Jurkat, Clone E6-1 (cell line): ENCODE measurements around the gene AARSD1. TPM values are rescaled to one million over a fixed set of nuclear protein-coding genes. Genes with fewer than 3 reads are reported as not detected.
"Not testable (repeated sequence)": the region's sequence is repeated elsewhere in the genome, so short reads cannot be mapped to it uniquely, and the experiment has no call there.

Experiments used
- DNase-seq: peaks from one replicate; pipeline ENCODE4 v3.0.0-alpha.2; 2011; ENCODE audit warnings: low read depth, low spot score
- H3K4me3 ChIP-seq: 2 replicates; pipeline ENCODE4 v1.5.1; 2011; ENCODE audit warnings: mild to moderate bottlenecking, low read length, control low read depth, moderate library complexity
- polyA plus RNA-seq: library from polyadenylated mRNA; unstranded; fragments of >200 nt; gene quantifications from one replicate; pipeline ENCODE4 v1.2.1, GENCODE V29; 2012; ENCODE audit warnings: missing spikeins; ENCODE audit not compliant: insufficient read length, insufficient read depth

The AARSD1 gene, protein sequence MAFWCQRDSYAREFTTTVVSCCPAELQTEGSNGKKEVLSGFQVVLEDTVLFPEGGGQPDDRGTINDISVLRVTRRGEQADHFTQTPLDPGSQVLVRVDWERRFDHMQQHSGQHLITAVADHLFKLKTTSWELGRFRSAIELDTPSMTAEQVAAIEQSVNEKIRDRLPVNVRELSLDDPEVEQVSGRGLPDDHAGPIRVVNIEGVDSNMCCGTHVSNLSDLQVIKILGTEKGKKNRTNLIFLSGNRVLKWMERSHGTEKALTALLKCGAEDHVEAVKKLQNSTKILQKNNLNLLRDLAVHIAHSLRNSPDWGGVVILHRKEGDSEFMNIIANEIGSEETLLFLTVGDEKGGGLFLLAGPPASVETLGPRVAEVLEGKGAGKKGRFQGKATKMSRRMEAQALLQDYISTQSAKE
- 115 TPM for polyA plus RNA-seq

DNA sequence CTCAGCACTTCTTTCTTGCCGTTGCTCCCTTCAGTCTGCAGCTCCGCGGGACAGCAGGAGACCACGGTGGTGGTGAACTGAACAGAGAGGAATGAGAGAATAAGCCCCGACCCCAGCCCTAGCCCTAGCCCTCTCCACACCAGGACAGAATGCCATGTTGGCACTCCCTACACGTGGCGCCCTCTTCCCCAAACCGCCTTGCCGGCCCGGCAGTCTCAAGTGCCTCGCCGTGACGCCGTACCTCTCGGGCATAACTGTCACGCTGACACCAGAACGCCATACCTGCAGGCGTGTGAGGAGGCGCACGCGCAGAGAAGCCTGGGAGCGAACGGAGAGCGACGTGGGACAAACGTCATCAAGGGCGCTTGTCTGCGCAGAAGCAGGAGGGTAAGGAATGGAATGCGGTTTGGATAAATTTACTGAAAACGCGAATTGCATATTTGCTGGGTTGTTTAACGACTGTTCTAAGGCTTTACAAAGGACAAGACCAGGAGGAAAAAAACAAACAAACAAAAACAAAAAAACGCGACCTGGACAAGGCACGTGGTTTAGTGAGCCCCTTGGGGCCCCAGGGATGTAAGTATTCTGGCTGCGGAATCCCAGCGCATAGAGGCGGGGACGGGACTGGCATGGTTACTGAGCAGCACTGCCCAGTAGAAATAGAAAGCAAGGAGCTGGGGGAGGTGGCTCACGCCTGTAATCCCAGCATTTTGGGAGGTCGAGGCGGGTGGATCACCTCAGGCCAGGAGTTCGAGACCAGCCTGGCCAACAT is at the start of gene AARSD1:
AARSD1 (minus strand) TSS at position 294 of the 772 bp plus-strand sequence; CDS start at position 280, 14 bp downstream.
- DNase-seq: peak; percentile 93
- peak within 1 kb of the TSS; percentile 98 for H3K4me3 ChIP-seq

DNA sequence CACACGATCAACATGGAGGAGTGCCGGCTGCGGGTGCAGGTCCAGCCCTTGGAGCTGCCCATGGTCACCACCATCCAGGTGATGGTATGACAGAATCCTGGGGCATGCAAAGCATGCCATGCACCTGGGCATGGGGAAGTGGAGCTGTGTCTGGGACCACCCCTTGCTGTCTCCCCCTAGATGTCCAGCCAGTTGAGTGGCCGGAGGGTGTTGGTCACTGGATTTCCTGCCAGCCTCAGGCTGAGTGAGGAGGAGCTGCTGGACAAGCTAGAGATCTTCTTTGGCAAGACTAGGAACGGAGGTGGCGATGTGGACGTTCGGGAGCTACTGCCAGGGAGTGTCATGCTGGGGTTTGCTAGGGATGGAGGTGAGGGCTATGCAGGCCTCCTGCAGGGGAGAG is 49.0 kb upstream of the AARSD1 start:
- no peak for DNase-seq
- H3K4me3 ChIP-seq: no peak overlapping the region

DNA sequence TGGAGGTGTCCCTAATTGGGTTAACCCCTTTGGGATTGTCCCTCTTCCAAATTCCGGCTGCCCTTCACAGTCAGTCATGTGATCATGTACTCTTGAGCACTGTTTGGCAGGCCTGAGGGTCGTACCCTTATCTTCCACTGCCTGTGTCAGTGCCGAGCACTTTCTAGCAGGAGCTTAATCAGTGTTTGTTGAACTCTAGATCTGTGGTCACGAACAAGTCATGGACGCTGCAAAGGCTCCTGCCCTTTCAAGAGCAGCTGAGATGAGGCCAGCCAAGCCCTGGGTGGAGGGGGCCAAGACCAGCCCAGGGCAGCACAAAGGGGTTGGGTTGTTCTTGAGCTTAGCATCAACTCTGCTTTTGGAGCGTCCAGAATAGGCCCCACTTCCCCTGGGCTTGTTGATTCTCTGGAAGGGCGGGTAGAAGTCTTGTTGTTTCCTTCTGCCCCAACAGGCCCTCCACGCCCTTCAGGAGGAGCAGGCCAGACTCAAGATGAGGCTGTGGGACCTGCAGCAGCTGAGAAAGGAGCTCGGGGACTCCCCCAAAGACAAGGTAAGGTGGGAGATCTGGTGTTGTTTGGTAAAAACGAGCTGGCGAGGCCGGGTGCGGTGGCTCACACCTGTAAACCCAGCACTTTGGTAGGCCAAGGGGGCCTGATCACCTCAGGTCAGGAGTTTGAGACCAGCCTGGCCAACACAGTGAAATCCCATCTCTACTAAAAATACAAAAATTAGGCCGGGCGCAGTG is 47.6 kb upstream of the AARSD1 start:
- DNase-seq: no peak
- H3K4me3 ChIP-seq: no peak overlapping the region

DNA sequence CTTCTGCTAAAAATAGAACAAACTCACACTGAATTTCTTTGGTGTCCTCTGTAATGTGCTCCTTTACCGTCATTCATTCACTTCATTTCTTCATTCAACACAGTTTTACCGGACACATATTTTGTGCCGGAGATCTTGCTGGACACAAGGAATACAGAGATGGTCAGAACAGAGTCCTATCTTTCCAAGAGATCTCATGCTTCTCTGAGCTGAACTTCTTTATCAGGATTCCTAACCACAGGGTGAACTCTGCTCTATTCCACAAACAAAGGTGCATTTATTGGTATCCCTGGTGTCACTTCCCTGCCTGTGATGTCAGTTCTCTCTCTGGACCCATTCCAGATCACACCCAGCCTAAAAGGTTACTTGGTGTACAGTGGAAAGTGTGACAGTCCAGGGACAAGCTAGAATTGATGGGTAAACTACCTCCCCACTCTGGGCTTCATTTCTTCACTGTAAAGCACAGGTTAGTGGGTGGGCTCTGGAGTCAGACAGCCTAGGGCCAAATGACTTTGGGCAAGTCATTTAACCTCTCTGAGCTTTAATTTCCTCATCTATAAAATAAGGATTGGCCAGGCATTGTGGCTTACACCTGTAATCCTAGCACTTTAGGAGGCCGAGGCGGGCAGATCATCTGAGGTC is 46.5 kb upstream of the AARSD1 start:
- no peak for DNase-seq
- no peak overlapping the region for H3K4me3 ChIP-seq

DNA sequence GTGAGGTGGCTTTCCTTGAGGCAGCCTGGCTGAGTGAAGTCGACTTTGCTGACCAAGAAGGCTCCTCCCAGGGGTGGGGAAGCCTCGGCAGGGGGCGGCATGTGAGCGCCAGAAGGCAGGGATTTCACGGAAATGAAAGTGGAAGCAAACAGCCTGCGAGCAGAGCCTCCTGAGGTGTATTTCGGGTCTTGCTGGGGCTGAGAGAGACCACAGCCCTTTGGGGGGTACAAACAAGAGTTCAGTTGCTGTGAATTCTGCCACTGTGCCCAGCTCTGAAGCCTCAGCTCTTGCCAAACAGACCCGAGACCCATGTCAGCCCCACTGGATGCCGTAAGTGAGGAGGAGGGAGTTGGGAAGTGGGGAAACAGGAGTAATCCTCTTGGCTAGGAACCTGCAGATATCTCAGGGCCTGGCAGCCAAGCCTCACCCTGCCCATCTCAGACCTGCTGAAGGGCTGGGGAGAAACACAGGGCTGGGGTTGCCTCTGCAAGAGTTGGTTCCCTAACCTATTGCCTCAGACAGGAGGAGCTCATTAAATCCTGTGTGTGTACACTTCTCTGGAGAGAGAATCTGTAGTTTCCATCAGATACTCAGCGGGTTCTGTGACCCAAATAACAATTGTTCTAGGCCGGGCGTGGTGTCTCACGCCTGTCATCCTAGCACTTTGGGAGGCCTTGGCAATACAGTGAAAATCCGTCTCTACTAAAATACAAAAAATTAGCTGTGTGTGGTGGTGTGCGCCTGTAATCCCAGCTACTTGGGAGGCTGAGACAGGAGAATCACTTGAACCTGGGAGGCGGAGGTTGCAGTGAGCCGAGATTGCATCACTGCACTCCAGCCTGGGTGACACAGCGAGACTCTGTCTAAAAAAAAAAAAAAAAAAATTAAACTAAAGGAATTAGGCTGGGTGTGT is 42.6 kb upstream of the AARSD1 start, which contains the start of gene IFI35:
IFI35 (plus strand) TSS at position 146 of the 913 bp plus-strand sequence; CDS start at position 310, 164 bp downstream.
- H3K4me3 ChIP-seq: peak within 1 kb of the TSS; percentile 69
- DNase-seq: peak; percentile 78

DNA sequence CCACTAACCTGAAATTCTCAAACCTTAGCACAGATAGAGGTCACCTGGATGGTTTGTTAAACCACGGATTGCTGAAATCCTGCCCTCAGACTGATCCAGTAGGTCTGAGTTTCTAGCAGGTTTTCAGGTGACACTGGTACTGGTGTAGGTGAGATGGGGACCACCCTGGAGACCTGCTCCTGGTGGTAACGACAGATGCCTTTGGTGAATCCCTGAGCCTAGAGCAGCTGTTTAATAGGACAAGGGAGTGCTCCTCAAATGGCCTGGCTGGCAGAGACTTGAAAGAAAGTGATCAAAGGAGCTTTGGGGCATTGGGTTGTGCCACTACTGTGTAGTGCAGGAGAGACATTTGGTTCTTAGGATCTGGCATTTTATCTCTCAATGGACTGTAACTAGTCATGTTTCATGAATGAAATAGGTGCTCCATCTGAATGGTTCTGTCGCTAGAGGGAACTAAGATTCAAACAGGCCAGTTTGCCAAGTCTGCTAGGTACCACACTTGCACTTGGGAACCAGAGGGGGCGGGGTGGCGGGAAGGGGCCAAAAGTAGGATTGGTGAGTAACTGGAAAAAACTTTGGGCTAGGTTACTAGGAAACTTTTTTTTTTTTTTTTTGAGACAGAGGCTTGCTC is 39.4 kb upstream of the AARSD1 start:
- no peak overlapping the region for H3K4me3 ChIP-seq
- DNase-seq: no peak

DNA sequence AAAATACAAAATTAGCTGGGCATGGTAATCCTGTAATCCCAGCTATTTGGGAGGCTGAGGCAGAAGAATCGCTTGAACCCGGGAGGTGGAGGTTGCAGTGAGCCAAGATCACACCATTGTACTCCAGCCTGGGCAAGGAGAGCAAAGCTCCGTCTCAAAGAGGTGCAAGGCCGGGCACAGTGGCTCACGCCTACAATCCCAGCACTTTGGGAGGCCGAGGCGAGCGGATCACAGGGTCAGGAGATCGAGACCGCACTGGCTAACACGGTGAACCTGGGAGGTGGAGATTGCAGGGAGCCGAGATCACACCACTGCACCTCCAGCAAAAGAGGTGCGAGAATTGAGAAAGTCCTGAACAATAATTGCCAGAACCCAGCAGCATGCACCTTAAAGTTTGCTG is 36.6 kb upstream of the AARSD1 start:
- not testable (repeated sequence) for DNase-seq, H3K4me3 ChIP-seq

DNA sequence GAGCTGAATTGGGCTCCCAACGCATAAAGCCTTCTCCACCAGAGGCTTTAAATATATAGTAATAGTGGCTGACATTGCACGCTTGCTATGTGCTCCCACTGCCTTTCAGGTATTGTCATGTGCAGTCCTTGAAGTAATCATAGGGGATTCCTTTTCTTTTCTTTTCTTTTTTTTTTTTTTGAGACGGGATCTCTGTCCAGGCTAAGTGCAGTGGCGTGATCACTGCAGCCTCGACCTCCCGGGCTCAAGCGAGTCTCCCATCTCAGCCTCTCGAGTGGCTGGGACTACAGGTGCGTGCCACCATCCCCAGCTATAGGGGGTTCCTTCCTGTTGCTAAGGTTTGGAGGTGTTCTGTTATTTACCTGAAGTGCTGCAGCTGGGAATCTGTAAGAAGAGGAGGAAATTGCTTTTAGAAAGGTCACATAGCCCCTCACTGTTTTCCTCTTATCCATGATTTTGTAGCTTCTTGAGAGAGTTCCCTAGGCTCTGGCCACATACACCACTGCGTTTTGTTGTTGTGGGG is 34.8 kb upstream of the AARSD1 start:
- DNase-seq: no peak
- peak overlapping the region; percentile 79 for H3K4me3 ChIP-seq

DNA sequence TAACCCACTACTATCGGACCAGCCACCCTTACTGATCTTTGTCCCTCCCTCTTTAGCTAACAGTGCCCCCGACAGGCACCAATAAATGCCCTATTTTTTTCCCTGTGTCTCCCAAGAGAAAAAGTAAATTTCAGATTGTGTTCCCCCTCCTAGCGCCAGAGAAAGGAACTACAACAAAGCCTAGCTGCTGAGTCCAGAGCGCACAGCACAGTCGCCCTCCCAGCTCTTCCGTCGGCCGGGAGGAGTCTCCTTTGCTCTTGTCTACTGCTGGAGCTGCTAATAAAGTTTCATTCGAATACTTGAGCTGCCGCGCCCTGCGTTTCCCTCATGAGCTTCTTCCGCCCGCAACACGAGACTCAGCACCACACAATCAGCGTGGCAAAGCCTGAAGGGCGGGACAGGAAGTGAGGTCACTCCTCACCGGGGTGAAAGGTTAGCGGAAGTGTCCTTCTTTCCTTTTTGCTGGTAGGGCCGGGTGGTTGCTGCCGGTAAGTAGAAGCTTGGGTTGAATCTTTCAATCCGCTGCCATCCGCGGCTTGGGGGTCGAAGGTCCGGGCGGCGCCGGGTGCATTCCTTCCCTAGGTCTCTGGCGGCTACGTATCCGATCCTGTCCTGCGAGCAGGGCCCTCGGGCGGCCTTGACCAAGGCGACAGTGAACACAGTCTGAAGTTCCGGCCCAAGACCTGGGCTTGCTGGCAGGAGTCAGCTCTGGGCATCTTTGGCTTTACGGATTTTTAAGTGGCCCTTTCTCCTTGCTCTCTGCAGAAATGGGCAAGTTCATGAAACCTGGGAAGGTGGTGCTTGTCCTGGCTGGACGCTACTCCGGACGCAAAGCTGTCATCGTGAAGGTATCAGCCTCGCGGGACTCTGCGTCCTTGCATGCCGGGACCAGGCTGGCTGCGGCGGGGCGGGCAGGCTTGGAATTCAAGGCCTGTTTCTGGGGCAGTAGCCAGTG is 34.0 kb upstream of the AARSD1 start, which contains the start of gene RPL27:
RPL27 (plus strand) TSS at position 436 of the 955 bp plus-strand sequence; CDS start at position 768, 332 bp downstream.
- H3K4me3 ChIP-seq: peak within 1 kb of the TSS; percentile 79
- peak; percentile 100 for DNase-seq

DNA sequence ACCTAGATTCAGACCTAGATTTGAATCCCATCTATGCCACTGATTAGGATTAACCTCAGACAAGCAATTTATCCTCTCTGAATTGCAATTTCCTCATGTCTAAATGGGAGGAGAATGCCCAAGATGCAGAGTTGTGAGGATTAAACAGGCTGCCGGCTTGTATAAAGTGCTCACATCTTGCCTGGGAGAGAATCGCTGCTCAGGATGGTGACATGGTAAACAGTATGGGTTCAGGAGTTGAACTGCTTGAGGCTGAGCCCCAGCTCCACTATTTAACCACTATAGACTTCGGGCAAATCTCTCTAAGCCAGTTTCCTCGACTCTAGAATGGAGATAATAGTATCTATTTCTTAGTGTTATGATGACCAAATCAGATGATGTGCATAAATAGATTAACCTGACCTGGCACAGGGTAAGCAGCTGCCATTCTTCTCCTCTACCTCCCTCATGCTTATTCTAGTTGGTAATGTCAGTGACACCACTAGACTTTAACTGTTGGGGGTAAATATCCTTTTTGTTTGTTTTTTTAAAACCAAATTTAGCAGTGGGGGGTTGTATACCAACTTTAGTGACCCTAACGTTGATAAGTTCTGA is 33.2 kb upstream of the AARSD1 start:
- peak overlapping the region; percentile 50 for H3K4me3 ChIP-seq
- no peak for DNase-seq

DNA sequence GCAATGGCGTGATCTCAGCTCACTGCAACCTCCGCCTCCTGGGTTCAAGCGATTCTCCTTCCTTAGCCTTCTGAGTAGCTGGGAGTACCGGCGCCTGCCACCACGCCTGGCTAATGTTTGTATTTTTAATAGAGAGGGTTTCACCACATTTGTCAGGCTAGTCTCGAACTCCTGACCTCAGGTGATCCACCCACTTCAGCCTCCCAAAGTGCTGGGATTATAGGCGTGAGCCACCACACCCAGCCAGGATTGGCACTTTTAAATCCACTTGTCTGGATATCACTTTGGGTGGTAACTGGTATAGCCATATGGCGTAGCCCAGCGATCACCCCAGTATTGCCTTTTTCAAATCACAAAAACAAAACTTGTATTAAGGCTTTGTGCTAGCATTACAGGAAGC is 29.7 kb upstream of the AARSD1 start:
- not testable (repeated sequence) for DNase-seq, H3K4me3 ChIP-seq

DNA sequence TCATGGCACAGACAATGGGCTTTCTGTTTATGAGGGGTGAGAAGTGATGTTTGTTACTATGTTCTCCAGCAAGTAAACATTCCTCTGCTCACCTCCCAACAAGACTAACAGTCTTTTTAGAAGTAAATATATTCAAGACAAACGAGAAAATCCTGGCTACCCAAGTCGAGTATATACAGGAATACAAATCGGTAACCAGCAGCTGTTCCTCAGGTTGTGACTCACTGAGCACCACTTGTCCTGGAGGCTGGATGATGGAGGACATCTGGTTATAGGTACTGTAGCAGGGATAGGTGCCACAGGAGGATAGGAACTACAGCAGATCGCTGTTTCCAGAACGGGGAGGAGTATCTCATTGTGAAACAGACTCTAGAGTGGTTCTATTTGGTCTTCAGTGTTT is 28.6 kb upstream of the AARSD1 start:
- DNase-seq: no peak
- no peak overlapping the region for H3K4me3 ChIP-seq

DNA sequence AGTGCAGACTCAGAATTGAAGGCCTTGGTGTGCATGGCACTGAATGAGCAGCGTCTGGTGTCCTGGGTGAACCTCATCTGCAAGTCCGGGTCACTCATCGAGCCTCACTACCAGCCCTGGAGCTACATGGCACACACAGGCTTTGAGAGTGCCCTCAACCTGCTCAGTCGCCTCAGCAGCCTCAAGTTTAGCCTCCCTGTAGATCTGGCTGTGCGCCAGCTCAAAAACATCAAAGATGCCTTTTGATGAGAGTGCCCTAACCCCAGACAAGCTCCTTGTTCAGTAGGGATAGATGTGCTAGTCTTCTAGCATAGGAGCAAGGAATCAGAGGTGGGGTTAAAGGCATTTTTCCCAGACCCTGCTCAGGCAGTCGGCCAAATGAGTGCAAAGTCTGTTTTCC is 27.2 kb upstream of the AARSD1 start:
- DNase-seq: no peak
- H3K4me3 ChIP-seq: no peak overlapping the region

DNA sequence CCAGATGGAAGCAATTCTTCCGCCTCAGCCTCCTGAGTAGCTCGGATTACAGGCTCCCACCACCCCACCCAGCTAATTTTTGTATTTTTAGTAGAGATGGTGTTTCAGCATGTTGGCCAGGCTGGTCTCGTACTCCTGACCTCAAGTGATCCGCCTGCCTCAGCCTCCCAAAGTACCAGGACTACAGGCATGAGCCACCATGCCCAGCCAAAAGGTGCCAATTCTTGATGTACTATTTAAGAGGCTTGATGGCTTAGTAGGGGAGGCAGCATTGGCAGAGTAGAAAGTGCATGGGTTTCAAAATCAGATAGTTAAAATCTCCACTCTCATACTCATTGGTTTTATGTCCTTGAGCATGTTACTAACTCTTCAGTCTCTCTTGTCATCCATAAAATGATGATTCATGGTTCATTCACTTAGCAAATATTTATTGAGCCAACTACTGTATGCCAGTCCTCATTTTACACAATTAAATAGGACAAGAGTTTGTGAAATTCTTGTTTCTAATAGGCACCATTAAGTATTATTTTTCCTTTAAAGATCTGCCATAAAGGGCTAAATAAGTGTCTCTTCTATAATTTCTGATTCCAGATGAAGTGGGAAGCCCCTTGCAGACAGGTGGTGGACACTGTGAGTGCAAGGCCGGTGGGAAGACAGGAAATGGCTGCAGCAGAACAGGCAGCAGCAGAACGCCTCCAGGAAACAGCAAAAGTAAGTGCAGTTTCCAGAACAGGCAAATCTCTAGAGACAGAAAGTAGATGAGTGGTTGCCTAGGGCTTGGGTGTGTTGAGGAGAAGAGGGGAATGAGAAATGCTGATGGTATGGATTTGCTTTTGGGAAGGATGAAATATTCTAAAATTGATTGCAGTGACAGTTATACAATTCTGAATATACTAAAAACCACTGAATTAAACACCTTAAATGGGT is 25.7 kb upstream of the AARSD1 start:
- no peak for DNase-seq
- no peak overlapping the region for H3K4me3 ChIP-seq

DNA sequence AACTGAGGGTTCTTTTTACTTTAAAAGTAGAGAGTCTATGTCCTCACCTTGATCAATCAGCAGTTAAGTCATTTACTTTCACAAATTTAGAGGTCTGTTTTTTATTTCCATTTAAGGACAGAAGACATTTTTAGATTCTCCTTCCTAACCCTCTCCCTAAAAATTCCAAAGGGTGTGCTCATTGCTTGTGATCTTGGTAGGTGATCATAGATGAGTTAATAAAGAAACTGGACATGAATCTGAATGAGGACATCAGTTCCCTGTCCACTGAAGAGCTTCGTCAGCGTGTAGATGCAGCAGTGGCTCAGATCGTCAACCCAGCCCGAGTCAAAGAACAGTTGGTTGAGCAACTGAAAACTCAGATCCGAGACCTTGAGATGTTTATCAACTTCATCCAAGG is 24.9 kb upstream of the AARSD1 start:
- H3K4me3 ChIP-seq: no peak overlapping the region
- no peak for DNase-seq
